GM21526 (cell line): ENCODE data around the gene HTR3D.
"Not testable (repeated sequence)": the region's sequence is repeated elsewhere in the genome, so short reads cannot be mapped to it uniquely, and the experiment has no call there.

Source experiments
- ATAC-seq: cut with Tn5 transposase; IDR thresholded peaks from one replicate; pipeline ENCODE4 v1.9.1; 2021; ENCODE audit warnings: moderate library complexity; ENCODE audit not compliant: unreplicated experiment, low FRiP score

The HTR3D gene, protein sequence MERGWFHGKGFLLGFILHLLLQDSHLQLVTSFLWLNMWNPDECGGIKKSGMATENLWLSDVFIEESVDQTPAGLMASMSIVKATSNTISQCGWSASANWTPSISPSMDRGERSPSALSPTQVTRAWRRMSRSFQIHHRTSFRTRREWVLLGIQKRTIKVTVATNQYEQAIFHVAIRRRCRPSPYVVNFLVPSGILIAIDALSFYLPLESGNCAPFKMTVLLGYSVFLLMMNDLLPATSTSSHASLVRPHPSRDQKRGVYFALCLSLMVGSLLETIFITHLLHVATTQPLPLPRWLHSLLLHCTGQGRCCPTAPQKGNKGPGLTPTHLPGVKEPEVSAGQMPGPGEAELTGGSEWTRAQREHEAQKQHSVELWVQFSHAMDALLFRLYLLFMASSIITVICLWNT

DNA sequence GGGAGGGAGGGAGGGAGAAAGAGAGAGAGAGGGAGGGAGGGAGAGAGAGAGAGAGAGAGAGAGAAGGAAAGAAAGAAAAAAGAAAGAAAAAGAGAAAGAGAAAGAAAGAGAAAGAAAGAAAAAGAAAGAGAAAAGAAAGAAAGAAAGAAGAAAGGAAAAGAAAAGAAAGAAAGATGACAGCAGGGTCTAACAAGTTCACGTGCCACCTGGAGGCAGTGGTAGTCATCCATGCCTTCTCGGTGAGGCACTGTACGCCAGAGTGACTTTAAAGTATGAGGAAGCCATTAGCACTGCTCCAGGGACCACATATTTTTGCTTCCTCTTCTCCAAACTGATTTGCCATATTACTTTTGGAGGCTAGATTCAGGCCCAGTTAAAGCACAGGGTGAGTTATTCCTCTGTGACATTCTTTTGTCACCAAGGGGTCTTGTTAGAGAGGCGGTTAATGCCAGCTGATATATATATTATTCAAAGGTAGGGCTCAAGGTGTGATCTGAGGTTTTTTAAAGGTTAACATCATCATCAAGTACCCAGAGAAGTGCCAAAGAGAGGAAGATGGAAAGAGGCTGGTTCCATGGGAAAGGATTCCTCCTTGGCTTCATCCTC lies at the start of gene HTR3D:
TSS of gene HTR3D (plus strand) at position 556 of the 606 bp plus-strand sequence. CDS start at position 556, 0 bp downstream.
- ATAC-seq: no peak

DNA sequence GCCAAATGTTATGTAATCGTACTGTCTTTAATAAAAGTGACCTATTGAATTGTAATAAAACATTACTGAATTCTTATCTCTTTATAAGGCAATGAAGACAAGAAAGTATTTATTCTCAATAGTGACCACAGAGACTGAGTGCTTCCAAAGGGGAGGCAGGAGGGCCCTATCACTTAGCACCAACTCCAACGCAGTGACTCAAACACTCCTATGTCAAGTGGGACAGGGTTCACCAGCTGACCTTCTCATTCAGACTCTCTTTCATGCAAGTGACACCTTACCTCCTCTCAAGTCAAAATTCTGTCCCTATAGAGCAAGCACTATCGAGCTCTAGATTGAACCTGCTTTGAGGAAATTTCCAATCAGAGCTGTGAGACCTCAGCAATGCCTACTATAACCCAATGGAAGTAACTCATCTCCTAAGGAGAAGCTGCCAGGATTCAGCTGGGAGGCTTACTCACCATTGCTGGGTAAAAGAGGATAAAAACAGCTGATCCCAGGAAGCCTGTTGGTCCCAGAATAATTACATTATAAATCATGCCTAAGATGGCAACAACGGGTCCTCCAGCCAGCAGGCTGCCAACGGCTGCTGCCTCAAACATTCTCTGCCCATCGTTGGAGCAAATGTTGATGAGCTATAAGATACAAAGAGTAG lies 49.4 kb upstream of the HTR3D start:
- ATAC-seq: no peak

GRCh38 chr3:183984127-183984740 lies 47.3 kb upstream of the HTR3D start:
- ATAC-seq: no peak

DNA sequence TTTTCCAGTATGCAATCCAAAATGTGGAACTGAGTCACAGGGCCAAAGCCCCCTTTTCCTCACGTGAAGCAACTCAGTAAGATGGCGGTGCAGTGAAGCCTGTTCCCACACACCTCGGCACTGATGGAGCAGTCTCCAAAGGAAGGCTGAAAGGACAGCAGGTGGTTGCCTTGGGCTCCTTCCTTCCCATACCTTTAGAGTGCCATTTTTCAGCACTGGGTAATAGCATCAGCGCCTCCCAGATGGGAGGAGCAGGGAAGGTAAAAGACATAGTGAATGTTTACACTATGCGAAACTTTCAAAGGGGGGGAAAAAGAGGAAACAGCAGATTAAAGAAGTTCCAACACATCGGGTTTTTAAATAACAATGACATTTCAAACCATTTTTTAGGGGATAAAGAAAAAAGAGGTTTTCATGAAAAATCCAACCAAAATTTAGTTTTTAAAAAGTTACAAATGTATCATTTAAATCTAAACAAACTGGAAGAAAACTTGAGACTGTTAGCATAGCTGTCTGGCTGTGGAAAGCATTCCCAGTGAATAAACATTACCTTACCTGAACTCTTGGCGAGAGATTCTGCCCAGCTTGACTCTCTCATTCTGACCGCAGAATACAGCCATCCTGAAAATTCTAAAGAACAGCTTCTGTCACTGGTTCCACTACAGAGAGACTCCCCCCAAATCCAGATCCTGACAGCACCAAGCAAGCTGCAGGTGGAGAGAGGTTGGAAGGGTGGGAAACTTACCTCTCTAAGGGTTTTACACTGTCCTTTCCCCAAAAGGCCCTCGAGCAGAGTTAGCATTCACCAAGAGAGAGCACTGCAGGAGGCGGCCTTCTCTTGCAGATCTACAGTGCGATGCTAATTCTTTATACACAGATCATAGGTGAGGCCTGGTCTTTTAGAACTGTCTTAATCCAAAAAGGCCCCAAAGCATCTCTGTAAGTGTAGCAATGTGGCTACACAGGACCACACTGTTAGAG lies 46.5 kb upstream of the HTR3D start:
- no peak for ATAC-seq

DNA sequence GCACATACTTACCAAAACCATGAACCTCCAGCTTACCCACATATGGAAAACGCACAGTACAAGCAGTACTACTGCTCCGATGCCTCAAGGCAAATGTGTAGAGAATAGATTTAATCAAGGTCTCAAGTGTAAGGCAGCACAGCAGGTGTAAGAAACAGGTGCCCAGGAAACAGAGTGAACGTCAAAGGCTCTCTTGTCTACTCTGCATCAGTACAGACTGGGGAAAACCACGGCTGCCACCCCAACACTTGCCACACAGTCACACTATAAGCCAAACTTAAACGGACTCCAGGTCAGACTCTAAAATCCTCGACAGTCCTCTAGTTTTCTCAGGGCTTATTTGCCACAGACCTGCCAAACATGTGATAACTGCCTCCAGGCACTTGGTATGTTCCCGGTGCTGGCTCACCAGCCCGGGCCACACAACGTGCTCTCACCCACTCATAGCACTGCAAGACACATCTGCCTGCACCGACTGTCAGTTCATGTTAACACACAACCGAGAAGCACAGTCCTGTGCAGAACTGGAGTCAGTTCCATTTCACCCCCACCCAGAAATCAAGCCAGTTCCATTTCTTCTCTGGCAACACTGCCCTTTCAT lies 44.4 kb upstream of the HTR3D start:
- no peak for ATAC-seq

DNA sequence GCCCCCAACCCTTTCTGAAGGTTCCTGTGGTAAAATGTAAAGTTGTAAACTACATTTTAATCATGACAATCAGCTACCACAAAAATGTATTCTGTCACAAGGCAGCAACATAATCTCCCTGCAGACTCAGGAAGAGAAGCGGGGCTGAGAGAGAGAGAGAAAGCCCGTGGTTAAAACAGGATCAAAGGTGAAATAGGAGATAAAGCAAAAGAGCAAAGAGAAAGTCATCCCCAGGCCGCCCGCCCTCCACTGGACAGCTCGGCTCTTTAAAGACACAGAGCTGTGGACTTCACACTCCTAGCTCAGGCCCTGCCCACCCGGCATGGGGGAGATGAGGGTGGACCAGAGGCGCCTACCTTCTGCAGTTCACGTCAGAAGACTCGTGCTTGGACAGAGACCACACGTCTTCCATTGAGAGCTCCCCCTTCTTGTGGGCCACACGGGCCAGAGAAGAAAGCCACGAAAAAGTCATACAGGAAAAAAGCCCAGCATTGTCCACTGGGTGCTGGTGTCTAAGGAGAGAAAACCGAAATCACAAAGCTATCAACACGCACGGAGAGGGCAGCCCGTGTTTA lies 43.2 kb upstream of the HTR3D start:
- ATAC-seq: no peak

GRCh38 chr3:183991403-183991802 lies 40.1 kb upstream of the HTR3D start:
- ATAC-seq: no peak

- ATAC-seq: no peak
Measured at GRCh38 chr3:184001761-184002160, 29.8 kb upstream of the HTR3D start.

DNA sequence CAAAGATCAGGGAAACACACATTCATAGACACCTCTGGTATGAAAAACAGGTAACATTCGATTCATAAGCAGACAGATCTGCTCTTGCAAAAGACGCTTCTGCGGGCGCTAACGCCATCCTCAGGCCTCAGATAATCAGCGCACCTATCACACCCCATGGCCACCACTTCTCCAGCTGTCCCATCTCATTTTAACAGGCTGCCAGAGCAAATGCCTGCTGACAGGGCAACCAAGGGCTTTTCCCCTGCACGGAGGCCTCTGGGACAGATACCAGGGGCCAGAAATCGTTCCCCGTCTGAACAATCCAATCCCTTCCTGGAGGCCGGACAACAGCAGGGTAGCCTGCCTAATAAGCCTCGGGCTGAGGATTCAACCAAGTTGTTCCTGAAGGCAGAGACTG lies 29.1 kb upstream of the HTR3D start:
- ATAC-seq: no peak

- no peak for ATAC-seq
Measured at GRCh38 chr3:184003187-184003967, 28.2 kb upstream of the HTR3D start.

- no peak for ATAC-seq
Measured at GRCh38 chr3:184004476-184004875, 27.1 kb upstream of the HTR3D start.

DNA sequence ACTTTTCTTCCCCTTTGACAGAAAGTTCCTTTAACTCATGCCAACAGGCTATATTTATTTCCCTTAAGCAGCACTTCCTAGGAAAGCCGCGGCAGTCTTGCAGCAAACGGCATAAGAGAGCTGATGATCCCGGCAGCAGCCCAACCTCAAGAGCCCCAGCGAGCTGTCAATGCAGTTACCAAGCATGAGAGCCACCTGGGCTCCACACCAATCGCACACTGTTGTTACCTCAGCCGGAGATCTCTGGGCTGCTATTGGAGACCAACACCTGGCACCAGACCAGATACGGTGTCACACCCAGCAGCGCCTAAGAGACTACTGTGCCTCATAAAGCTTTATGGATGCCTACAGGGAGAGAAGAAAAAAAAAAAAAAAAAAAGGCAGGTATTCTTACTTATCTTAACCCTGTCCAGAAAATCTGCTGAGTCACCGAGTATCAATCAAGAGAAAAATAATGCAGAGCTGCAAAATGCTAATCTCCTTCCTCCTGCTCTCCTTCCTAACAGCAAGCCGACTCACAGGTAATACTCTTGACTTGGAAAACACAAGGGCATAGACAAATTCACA lies 25.5 kb upstream of the HTR3D start:
- ATAC-seq: no peak

DNA sequence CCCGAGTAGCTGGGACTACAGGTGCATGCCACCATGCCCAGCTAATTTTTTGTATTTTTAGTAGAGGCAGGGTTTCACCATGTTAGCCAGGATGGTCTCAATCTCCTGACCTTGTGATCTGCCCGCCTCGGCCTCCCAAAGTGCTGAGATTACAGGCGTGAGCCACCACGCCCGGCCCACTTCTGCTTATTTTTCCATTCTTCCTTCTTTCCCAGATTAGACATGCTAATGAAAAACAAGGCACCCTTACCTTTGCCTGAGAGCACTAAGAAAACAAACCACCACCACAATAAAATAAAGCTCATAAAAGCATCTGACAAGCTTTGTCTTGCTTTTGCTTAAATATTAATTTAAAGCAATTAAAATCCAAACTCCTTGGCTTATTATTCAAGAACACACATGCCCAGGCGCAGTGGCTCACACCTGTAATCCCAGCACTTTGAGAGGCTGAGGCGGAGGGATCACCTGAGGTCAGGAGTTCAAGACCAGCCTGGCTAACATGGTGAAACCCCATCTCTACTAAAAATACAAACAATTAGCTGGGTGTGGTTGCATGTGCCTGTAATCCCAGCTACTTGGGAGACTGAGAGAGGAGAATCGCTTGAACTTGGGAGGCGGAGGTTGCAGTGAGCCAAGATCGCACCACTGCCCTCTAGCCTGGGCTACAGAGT lies 24.3 kb upstream of the HTR3D start:
- not testable (repeated sequence) for ATAC-seq

DNA sequence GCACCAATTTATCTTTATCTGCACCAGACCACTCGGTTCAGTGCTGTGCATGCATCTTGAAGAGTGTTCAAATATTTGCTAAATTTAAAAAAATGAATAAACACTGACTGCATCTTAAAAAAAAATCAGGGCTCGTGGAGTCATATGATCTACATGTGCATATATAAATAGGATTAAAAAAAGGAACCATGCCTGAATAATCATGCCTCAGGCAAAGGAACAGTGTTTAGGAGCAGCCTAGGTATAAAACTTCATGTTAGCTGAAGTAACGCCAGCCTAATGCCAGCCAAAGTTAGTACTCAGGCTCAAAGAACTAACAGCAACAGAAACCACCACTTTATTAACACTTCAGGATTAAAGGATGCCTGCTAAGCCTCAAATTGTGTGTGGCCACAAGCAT lies 23.4 kb upstream of the HTR3D start:
- no peak for ATAC-seq

- no peak for ATAC-seq
Measured at GRCh38 chr3:184011230-184011876, 20.2 kb upstream of the HTR3D start.

DNA sequence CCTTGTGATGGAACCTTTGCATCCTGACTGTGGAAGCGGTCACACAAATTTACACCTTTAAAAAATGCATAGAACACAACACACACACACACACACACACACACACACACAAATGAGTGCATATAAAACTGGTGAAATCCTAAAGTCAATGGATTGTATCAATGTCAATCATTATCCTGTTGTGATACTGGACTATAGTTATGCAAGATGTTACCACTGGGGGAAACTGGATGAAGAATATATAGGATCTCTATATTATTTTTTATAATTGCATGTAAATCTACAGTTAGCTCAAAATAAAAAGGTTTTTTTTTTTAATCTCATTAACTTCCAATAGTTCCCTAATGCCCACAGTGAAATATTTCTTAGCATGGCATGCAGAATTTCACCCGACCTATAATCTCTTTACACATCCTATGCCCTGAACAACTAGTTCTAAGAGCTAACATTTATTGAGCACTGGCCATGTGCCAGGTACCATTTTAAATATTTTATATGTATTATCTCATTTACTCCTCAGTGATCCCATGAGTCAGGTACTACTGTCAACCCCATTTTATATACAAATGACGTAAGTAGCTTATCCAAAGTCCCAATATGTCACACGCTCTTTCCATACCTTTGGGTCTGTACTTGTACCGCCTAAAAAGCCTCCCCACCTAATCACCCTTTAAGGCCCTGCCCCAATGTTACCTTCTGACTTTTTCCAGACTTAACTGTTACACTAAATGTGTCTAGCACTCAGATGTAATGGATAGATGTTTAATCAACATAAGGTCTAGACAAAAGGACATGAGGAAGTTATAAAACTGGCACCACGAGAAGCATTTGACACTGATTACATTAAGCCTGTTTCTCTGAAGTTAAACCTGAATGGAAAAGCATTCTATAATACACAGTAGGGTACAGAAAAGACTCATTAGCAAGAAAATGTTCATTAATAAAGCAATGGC lies 19.3 kb upstream of the HTR3D start:
- ATAC-seq: no peak
